Measurements from ENCODE around the gene CENPU. TPM values are rescaled to one million over a fixed set of nuclear protein-coding genes. Genes with fewer than 3 reads are reported as not detected.
"Not testable (repeated sequence)": the region's sequence is repeated elsewhere in the genome, so short reads cannot be mapped to it uniquely, and the experiment has no call there.

Gene CENPU
- total RNA-seq, 3 donors from 2014 or later, result 27.9 to 31.4 (median 28.5) TPM

DNA sequence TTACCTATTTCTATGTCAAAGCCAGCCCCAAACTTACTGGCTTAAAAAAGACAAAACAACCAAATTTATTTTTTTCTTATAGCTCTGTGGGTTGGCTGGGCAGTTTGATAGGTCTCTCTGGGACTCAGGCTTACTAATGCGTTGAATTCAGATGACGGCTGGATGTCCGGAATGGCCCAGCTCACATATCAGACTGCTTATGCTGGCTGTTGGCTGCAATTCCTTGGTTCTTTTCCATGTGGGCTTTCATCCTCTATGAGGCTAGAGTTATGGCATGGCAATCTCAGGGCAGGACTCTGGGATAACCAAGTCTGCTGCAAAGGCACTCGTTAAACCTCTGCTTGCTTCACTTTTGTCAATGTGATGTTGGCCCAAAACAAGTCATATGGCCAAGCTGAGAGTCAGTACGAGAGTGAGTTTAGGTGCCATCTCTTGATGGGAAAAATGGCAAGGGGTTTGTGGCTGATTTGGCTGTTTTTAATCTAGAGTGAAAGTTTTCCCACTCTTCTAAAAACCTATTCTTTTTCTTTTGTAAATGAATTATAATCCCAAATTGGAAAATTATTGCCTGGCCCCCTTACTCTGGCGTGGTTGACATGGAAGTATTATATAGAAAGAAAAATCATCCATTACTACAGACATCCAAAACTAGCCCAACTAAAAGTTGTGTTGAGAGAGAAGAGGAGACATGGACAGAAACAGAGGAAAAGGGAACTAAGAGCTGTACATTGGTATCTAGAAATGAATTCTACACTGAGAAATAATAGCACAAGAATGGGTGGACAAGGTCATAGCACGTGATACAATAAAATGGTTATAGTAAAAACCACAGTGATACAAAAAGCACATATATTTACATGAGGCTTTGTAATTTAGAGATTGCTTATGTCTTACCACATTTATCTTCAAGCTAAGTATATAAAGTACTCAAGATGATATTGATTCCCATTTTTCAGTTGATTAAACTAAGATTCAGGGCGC is 77.7 kb downstream of the CENPU start:
- Mint-ChIP-seq H3K36me3 (ENCODE audit: insufficient read depth) (peaks cover 4% of the 10 kb centered on the region), H3K27me3 (ENCODE audit: low read depth) (no peaks in the 10 kb centered on the region), H3K4me1 (ENCODE audit: low read depth) (no peaks in the 10 kb centered on the region), H3K9me3 (no peaks in the 10 kb centered on the region), H3K4me3 (no peak overlapping the region)
- DNase-seq (no peak), ATAC-seq (no peak)

DNA sequence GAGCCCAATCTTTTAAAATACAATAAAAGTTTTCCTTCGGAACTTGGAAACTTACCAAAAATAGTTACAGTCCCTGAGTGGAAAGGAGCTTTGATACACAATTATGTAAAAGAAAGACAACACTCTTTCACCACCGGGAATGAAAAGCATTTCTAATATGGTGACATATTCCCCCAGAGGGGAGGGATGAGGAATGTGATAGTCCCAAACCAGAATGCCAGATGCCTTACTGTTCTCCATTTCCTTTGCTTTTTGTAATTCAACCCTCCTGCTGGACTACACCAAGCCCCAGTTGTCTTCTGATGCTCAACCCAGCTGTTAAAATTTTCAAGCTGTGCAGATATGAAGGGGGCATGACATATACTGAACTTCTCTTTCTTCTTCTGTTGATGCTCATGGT is 80.2 kb downstream of the CENPU start:
- peaks cover 10% of the 10 kb centered on the region for H3K4me1 Mint-ChIP-seq (ENCODE audit: low read depth)
- ATAC-seq (no peak), DNase-seq (no peak)
- no peaks in the 10 kb centered on the region for H3K27me3 Mint-ChIP-seq (ENCODE audit: low read depth)
- H3K36me3 Mint-ChIP-seq (ENCODE audit: insufficient read depth), result peaks cover 4% of the 10 kb centered on the region
- no peak overlapping the region for H3K4me3 Mint-ChIP-seq
- no peaks in the 10 kb centered on the region for H3K9me3 Mint-ChIP-seq

DNA sequence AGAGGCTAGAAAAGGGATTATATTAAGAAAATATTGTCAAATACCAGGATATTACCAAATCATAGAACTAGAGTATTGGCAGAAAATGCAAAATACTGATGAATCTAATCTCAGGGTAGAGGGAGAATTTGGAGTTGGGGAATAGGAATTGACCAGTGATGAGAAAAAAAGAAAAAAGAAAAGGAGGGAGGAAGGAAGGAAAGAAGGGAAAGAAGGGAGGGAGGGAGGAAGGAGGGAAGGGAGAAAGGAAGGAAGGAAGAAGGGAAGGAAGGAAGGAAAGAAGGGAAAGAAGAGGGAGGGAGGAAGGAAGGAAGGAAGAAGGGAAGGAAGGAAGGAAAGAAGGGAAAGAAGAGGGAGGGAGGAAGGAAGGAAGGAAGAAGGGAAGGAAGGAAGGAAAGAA is 81.2 kb downstream of the CENPU start:
- H3K4me3 Mint-ChIP-seq; DNase-seq; ATAC-seq; H3K27me3 Mint-ChIP-seq (ENCODE audit: low read depth); H3K9me3 Mint-ChIP-seq; H3K36me3 Mint-ChIP-seq (ENCODE audit: insufficient read depth): not testable (repeated sequence)
- H3K4me1 Mint-ChIP-seq (ENCODE audit: low read depth), result peaks cover 17% of the 10 kb centered on the region

DNA sequence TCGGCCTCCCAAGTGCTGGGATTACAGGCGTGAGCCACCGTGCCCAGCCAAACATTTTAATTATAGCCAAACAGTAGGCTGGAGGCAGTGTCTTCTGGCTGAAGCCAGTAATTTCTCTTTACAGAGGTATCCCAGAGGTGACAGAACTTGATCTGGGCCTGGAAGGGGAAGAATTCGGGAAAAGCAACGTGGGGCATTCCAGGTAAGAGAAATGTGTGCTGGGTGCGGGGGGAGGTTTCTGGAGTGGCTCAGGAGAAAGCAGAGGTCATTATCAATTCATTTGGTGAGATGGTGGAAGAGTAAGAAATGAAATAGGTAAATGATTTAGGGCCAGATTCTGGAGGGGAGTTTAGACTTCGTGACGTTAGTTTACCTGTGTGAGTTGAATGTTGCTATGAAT is 82.0 kb downstream of the CENPU start:
- H3K36me3 Mint-ChIP-seq (ENCODE audit: insufficient read depth), result peaks cover 4% of the 10 kb centered on the region
- DNase-seq (no peak), ATAC-seq (no peak)
- peaks cover 25% of the 10 kb centered on the region for H3K4me1 Mint-ChIP-seq (ENCODE audit: low read depth)
- no peaks in the 10 kb centered on the region for H3K9me3 Mint-ChIP-seq
- H3K27me3 Mint-ChIP-seq (ENCODE audit: low read depth), result no peaks in the 10 kb centered on the region
- H3K4me3 Mint-ChIP-seq, result no peak overlapping the region

DNA sequence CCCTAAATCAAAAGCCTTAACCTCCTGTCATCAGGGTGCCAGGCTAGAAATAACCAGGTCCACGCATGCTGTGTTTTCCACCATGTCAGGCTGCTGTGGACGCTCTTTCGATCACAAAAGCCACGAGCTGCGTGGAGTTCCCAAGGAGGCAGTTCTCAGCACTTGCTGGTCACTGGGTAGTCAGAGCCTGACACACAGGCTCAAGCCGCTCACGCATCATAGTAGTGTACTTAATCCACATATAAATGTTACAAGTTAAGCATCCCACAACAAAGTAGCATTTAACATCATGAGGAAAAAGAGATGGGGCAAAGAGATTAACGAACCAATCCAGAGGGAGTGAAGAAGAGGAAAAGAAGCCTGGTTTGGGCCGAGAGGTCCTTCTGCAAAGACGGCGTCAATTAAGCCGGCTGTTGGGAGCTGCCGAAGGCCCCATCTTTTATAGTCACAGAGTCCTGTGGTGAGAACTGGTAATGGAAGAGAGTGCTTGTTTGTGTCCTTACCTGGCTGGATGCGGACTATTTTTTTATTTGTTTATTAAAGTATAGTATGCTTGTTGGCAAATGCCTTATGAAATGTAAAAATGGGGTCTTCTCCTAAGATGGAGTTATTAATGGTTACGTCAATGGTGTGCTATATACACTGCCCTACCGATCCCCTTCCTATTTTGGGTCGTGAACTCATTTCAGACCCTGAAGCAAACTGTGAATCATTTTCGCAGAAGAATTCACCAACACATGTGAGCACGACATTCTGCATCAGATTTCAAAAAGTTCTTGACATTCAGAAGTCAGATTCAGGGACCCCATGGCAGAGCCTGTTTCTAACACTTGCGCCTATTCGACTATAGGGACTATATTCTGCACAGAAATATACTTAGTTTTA is 83.7 kb downstream of the CENPU start:
- Mint-ChIP-seq H3K4me3 (peak overlapping the region; percentile 85), H3K9me3 (no peaks in the 10 kb centered on the region), H3K36me3 (ENCODE audit: insufficient read depth) (peaks cover 6% of the 10 kb centered on the region), H3K27me3 (ENCODE audit: low read depth) (no peaks in the 10 kb centered on the region), H3K4me1 (ENCODE audit: low read depth) (peaks cover 40% of the 10 kb centered on the region)
- DNase-seq (peak; percentile 11), ATAC-seq (peak; percentile 3 to 6)

DNA sequence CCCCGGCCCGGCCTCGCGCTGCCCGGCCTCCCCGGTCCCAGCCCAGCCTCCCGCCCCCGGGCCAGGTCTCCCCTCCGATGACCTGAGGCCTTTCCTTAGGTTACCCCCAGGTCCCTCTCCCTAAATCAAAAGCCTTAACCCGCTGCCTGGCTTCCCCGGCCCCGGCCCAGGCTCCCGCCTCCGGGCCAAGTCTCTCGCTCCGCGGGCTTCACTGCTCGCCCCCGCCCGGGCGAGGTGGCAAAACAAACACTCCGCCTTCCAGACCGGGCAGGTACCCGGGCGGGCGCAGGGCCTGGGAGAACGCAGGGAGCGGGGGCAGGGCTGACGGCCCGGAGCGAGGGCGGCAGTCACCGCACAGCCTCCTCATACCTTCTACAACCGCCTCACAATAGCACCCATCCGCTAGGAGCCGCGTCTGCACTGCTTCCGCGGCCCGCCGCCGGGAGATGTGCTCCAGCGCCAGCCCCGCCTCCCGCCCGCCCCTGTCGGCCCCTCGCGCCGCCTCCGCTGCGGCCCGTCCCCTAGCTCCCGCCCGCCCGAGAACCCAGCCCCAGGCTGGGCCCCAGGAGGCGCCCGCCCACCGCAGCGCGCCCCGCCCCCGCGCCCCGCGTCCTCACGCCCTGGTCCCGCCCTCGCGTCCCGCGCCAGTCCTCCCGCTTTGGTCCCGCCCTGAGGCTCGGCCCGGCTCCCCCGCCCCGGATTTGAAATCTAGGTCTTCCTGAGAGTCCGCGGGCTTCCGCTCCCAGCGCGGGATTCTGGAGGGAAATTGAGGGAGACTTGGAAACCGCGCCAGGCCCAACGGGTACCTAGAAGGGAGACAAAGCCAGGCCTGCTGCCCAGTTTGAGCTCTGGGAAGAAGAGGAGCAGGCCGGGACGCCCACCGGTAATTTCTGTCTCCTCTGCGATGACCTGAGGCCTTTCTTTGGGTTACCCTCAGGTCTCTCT is 84.6 kb downstream of the CENPU start, which contains the start of the genes CASP3 and PRIMPOL:
Gene CASP3 (minus strand): TSS at position 422 of the 945 bp plus-strand sequence. CDS start 10,994 bp downstream, outside the sequence.
Gene PRIMPOL (plus strand): TSS at position 713 of the 945 bp plus-strand sequence. CDS start 7,403 bp downstream, outside the sequence.
- Mint-ChIP-seq H3K36me3 (ENCODE audit: insufficient read depth) (peaks cover 11% of the 10 kb centered on the region), H3K4me3 (peak within 1 kb of the TSS; percentile 97), H3K9me3 (no peaks in the 10 kb centered on the region), H3K4me1 (ENCODE audit: low read depth) (peaks cover 45% of the 10 kb centered on the region), H3K27me3 (ENCODE audit: low read depth) (no peaks in the 10 kb centered on the region)
- DNase-seq (peak; percentile 96), ATAC-seq (peak; percentile 88)

DNA sequence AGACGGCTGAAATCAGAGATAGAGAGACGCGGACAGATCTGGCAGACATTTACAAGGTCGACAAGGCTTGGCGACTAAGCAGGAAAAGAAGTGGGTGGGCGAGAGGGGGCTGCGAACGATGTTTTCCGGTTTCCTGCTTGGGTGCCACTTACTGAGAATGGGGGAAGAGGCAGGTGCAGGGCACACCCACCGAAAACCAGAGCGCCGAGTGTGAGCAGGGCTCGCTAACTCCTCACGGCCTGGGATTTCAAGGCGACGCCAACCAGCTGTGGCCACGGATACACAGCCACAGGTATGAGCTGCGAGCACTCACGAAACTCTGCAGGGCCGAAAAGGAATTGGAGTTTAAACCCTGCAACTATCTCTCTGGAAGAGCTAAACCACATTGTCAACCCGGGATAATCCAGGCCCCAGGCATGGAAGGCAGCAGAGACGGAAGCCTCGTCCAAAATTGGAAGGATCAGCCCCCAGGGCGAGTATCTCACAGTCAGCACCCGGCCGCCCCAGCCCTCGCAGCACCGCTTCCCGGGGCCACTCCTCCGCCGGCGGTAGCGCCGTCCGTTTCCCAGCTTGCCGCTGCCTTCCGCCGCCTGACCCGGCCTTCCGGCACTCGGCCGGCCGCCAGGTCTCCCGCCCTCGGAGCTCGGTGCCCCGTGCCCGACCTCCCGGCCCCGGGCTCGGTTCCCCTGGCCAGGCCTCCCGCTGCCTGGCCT is 85.4 kb downstream of the CENPU start:
- Mint-ChIP-seq H3K4me3 (peak overlapping the region; percentile 97), H3K27me3 (ENCODE audit: low read depth) (no peaks in the 10 kb centered on the region), H3K36me3 (ENCODE audit: insufficient read depth) (peaks cover 15% of the 10 kb centered on the region), H3K9me3 (no peaks in the 10 kb centered on the region), H3K4me1 (ENCODE audit: low read depth) (peaks cover 51% of the 10 kb centered on the region)
- ATAC-seq (peak; percentile 27 to 34), DNase-seq (peak; percentile 20)

DNA sequence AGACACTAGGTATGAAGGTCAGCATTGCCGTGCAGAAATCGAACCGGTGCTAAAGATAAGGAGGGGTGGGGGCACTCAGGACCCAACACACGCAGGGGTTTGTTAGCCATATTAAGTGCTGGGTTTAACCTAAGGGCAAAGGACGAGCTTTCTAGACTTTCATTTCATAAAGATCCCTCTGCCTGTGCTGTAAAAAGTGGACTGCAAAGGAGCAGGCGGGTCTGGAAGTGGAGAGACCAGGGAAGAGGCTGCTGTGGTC is 85.9 kb downstream of the CENPU start:
- ATAC-seq (no peak), DNase-seq (no peak)
- Mint-ChIP-seq H3K27me3 (ENCODE audit: low read depth) (no peaks in the 10 kb centered on the region), H3K36me3 (ENCODE audit: insufficient read depth) (peaks cover 15% of the 10 kb centered on the region), H3K9me3 (no peaks in the 10 kb centered on the region), H3K4me3 (peak overlapping the region; percentile 97), H3K4me1 (ENCODE audit: low read depth) (peaks cover 51% of the 10 kb centered on the region)

DNA sequence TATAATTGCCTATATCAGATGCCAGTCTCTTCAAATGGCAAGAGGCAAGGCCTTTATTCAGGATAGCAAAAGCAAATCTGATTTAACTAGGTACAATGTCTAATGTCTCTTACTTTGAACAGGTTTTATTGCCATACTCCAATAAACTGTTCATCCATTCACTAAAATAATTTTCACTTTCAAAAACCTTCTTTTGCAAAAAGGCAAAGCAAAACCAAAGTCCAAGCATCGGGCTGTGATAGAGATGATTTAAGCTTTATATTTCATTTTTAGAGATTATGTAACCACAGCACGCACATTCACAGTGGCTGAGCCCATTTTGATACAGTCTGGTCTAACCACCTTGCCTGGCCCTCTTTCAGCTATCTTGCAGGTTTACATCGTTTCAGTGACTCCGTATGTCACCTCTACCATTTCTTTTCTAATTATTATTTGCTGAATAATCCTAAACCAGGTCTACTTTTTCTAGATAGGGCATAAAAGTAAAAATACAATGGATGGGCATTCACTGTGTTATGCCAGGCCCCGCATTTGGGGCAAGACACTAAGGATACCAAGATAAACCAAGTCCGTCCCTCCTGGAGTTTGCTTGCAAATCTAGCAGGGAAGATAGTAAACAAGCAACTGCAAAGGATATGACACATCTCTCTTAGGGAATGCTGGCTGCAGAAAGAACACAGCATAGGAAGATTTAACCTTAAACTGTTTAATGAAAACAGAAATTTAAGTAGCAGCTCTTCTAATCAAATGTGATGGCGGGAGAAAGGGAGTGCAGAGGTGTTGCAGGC is 86.4 kb downstream of the CENPU start:
- Mint-ChIP-seq H3K36me3 (ENCODE audit: insufficient read depth) (peaks cover 15% of the 10 kb centered on the region), H3K4me1 (ENCODE audit: low read depth) (peaks cover 53% of the 10 kb centered on the region), H3K4me3 (peak overlapping the region; percentile 97), H3K27me3 (ENCODE audit: low read depth) (no peaks in the 10 kb centered on the region), H3K9me3 (no peaks in the 10 kb centered on the region)
- ATAC-seq (no peak), DNase-seq (no peak)

DNA sequence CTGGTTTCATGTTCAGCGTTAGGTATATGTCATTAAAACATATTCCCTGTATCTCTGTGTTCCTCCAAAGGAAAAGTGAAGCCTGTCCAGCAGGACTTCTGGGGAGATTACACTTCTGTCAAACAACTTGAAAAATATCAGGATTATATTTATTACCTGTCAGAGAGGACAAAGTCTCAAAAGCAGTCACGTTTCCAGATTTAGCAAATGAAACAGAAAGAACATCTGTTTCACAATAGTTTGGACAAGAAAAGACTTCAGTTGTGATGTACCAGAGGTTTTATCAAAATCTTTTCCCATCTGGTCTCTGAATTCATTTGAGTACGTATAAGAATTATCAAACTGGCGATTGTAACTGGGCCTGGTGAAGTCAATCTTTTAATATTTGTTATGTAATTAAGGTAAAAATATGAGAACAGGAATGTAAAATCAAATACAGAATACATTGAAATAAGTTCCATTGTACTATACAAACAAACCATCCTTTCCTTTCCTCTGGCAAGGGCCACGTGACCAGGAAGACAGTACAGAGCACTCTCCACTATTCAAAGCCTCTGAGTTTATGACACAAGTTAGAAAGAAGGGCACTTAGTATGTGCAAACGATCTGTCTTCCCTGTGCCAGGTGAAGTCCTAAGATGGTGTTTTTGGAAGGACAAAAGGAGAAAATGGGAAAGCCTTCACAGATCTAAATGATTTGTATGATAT is 87.8 kb downstream of the CENPU start:
- Mint-ChIP-seq H3K4me3 (peak overlapping the region; percentile 97), H3K9me3 (no peaks in the 10 kb centered on the region), H3K4me1 (ENCODE audit: low read depth) (peaks cover 65% of the 10 kb centered on the region), H3K27me3 (ENCODE audit: low read depth) (no peaks in the 10 kb centered on the region), H3K36me3 (ENCODE audit: insufficient read depth) (peaks cover 22% of the 10 kb centered on the region)
- no peak for ATAC-seq
- no peak for DNase-seq

DNA sequence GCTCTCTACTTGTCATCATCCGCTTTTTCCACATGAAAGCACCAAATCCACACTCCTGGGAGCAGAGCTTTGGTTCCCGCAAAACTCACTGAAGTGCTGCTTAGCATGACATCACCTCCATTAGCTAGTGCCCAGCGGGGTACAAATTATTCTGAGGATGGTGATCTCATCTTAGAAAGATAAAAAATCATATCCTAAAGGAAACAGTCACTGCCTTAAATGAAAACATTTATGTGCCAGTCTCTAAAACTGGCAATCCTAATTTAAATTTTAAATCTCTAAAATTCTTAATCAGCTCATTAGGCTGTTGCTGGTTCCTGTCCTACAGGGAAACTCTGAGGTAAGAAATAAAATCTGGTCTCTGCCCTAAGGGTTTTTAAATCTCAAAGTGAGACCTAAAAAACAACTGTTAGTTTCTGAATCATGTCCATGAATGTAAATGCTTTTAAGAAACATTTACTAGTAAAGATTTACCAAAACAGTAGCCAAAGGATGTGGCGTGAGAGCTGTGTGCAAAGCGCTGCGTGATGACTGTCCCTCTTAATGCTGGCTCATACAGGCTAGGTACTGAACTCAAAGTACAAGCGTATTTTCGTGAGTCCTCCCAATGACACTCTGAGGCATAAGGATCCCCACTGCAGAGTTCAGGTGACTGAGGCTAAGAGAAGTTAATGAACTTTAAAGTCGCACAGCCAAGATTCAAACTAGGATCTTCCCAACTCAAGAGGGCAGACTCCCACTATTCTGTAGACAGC is 89.2 kb downstream of the CENPU start:
- ATAC-seq (no peak), DNase-seq (no peak)
- Mint-ChIP-seq H3K36me3 (ENCODE audit: insufficient read depth) (peaks cover 29% of the 10 kb centered on the region), H3K9me3 (no peaks in the 10 kb centered on the region), H3K4me1 (ENCODE audit: low read depth) (peaks cover 67% of the 10 kb centered on the region), H3K4me3 (no peak overlapping the region), H3K27me3 (ENCODE audit: low read depth) (no peaks in the 10 kb centered on the region)

Measured in activated T-cell treated with anti-CD3 and anti-CD28 coated beads, Interleukin-2, amount 50 U/mL, for 4 hours (primary cell).